GM21723 (cell line): Measurements from ENCODE around the gene AP2A1.

Source experiments
- ATAC-seq: cut with Tn5 transposase; IDR thresholded peaks from one replicate; pipeline ENCODE4 v1.9.1; 2021; ENCODE audit warnings: mild to moderate bottlenecking, moderate library complexity; ENCODE audit not compliant: unreplicated experiment

The AP2A1 gene

DNA sequence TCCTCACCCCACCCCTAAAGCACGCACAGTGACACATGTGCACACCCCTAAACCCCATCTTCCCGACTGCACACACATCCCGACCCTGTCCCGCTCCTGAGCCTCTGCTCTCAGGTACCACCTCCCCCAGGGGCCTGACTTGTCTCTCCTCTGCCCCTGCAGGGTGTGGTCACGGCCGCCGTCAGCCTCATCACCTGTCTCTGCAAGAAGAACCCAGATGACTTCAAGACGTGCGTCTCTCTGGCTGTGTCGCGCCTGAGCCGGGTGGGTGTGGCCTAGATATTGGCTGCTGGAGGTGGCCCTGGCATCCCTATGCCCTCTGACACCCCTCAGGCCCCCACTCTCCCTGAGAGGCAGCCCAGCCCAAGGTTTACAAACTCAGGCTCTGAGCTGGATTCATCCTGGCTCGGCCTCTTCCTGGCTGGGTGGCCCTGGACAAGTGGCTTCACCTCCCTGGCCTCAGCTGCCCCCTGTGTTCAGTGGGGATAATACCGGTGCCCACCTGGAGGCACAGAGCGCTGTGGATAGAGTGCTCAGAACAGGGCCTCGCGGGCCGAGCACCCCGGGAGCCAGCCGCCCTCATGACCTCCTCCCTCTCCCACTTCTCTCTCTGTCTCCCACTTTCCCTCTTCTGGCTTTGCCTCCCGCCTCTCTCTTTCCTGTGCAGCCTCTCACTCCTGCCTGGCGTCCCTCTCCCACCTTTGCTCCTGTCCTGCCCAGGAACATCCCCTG is 26.2 kb downstream of the AP2A1 start:
- ATAC-seq = no peak

- ATAC-seq = no peak
Observed at GRCh38 chr19:49793561-49793840, 26.7 kb downstream of the AP2A1 start.

DNA sequence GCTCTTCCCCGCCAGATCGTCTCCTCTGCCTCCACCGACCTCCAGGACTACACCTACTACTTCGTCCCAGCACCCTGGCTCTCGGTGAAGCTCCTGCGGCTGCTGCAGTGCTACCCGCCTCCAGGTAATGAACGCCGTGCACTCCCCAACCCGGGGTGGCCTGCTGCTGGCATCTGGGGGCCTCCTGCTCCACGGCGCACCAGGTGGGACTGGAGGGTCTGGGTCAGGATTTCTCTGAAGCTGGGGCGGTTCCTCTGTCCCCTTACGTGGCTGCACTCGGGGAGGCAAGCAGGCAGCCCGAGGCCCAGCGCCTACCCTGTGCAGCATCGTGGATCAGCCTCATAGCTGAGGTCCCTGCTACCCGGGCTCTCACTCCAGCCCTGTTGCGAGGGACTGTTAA is 28.8 kb downstream of the AP2A1 start:
- no peak for ATAC-seq

DNA sequence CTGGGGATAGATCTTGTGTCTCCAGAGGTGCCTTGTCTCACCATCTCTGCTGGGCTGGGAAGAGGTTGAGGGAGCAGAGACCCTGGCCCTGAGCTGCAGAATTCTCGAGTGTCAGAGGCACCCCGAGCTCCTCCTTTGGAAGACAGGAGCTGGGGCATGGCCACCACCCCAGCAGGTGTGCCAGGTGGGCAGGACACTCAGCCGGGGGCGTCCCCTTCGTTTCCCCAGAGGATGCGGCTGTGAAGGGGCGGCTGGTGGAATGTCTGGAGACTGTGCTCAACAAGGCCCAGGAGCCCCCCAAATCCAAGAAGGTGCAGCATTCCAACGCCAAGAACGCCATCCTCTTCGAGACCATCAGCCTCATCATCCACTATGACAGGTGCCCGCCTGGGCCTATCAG is 31.8 kb downstream of the AP2A1 start:
- no peak for ATAC-seq

DNA sequence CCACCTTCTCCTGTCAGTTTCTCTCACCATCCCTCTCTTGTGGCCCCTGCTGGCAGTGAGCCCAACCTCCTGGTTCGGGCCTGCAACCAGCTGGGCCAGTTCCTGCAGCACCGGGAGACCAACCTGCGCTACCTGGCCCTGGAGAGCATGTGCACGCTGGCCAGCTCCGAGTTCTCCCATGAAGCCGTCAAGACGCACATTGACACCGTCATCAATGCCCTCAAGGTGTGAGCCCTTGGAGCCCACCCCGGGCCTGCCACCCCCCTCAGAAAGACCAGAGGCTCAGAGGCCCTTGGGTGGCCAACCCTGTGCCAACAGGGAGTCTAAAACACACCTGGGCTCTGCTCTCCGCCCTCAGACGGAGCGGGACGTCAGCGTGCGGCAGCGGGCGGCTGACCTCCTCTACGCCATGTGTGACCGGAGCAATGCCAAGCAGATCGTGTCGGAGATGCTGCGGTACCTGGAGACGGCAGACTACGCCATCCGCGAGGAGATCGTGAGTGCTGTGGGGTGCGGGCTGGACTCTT is 32.5 kb downstream of the AP2A1 start:
- ATAC-seq = no peak

- ATAC-seq = no peak
Observed at GRCh38 chr19:49799798-49800376, 33.1 kb downstream of the AP2A1 start.

DNA sequence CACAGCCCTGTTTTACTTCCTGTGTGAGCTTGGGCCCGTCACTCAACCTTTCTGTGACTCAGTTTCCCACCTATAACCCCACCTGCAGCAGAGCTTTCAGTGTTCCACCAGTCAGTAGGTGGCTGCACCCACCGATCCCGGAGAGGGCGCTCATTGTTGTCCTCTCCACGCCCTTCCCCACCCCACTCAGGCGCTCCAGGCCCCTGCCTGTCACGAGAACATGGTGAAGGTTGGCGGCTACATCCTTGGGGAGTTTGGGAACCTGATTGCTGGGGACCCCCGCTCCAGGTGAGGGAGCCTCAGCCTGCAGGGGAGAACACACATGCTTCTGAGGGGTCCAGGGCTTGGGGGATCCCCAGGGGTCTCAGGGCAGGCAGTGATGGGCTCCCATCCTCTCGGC is 34.0 kb downstream of the AP2A1 start:
- no peak for ATAC-seq

DNA sequence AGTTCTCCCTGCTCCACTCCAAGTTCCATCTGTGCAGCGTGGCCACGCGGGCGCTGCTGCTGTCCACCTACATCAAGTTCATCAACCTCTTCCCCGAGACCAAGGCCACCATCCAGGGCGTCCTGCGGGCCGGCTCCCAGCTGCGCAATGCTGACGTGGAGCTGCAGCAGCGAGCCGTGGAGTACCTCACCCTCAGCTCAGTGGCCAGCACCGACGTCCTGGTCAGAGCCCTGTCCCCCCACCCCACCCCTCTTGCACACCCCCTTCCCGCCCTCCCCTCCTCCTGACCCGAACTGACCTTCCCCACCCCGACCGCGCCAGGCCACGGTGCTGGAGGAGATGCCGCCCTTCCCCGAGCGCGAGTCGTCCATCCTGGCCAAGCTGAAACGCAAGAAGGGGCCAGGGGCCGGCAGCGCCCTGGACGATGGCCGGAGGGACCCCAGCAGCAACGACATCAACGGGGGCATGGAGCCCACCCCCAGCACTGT is 34.6 kb downstream of the AP2A1 start:
- ATAC-seq = no peak

DNA sequence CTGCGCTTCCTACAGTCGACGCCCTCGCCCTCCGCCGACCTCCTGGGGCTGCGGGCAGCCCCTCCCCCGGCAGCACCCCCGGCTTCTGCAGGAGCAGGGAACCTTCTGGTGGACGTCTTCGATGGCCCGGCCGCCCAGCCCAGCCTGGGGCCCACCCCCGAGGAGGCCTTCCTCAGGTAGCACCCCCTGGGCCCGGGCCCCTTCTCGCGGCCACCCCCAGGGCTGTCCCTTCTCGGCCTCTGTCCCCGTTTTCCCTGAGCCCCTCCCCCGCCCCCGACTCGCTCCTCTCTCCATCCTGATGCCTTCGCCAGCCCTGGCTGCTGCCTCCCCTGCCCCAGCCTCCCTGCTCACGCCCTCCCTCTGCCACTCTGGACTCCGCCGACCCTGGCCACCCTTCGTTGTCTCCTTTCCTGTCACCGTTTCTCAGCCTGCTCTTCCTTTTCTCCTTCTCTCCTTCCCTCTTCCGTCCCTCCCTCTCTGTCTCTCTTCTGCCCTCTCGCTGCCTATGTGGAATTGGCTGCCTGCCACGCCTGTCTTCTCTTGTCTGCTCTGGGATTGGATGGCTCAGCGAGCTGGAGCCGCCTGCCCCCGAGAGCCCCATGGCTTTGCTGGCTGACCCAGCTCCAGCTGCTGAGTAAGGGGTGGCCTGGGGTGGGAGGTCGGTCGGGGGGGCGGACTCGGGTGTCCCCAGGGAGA is 35.3 kb downstream of the AP2A1 start:
- no peak for ATAC-seq

DNA sequence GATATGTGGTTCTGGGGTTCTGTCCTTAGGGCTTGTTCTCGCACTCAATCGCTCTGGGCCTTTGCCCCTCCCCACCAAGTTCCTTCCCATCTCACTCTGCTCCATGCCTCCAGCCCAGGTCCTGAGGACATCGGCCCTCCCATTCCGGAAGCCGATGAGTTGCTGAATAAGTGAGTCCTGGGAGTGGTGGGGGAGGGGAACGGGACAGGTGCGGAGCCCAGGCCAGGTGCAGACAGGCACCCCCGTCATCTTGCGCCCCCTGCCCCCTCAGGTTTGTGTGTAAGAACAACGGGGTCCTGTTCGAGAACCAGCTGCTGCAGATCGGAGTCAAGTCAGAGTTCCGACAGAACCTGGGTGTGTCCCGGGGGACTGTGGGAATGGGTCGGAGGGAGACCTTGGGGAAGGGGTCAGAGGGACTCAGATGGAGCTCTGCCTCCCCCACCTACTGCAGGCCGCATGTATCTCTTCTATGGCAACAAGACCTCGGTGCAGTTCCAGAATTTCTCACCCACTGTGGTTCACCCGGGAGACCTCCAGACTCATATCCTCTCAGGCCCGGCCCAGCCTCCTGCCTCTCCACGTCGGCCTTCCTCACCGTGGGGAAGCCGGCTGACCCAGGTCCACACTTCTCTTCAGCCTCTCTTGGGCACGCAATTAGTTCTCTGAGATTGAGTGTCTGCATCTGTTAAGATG is 36.2 kb downstream of the AP2A1 start:
- no peak for ATAC-seq

GRCh38 chr19:49803529-49803856 is 36.7 kb downstream of the AP2A1 start:
- ATAC-seq = no peak

DNA sequence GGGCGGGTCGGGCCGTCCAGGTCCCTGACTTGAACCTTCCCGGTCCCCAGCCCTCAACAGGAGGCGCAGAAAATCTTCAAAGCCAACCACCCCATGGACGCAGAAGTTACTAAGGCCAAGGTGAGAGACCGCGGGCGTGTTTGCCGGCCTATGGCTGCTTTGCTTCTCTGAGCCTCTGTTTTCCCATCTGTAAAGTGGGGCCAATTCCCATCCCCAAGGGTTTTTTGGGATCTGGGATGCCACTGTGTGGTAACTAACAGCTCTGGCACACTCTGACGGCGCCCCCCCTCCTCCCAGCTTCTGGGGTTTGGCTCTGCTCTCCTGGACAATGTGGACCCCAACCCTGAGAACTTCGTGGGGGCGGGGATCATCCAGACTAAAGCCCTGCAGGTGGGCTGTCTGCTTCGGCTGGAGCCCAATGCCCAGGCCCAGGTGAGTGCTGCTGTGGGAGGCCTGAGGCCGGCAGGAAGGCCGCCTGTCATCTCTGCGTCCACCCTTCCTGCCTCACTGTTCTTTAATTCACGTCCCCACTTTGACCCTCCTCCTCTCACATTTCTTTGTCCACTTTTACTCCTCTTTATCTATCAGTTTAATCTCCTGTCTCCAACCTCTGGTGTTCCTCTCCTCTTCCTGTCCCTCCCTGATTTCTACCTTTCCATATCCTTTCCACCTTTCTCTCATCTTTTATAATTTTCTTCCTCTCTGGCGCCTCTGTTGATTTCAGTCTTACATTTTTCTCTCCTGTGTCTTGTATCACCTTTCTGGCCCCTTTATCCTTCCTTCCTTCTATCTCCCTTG is 39.2 kb downstream of the AP2A1 start:
- ATAC-seq = no peak

DNA sequence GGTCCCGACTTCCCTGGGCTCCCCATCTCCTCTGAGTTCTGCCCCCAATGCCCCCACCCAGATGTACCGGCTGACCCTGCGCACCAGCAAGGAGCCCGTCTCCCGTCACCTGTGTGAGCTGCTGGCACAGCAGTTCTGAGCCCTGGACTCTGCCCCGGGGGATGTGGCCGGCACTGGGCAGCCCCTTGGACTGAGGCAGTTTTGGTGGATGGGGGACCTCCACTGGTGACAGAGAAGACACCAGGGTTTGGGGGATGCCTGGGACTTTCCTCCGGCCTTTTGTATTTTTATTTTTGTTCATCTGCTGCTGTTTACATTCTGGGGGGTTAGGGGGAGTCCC is 39.8 kb downstream of the AP2A1 start:
- ATAC-seq = no peak

GRCh38 chr19:49807058-49807903 is 40.5 kb downstream of the AP2A1 start:
- ATAC-seq = no peak

- no peak for ATAC-seq
Observed at GRCh38 chr19:49807904-49808675, 41.3 kb downstream of the AP2A1 start.

- ATAC-seq = no peak
Observed at GRCh38 chr19:49808711-49809159, 41.9 kb downstream of the AP2A1 start.

DNA sequence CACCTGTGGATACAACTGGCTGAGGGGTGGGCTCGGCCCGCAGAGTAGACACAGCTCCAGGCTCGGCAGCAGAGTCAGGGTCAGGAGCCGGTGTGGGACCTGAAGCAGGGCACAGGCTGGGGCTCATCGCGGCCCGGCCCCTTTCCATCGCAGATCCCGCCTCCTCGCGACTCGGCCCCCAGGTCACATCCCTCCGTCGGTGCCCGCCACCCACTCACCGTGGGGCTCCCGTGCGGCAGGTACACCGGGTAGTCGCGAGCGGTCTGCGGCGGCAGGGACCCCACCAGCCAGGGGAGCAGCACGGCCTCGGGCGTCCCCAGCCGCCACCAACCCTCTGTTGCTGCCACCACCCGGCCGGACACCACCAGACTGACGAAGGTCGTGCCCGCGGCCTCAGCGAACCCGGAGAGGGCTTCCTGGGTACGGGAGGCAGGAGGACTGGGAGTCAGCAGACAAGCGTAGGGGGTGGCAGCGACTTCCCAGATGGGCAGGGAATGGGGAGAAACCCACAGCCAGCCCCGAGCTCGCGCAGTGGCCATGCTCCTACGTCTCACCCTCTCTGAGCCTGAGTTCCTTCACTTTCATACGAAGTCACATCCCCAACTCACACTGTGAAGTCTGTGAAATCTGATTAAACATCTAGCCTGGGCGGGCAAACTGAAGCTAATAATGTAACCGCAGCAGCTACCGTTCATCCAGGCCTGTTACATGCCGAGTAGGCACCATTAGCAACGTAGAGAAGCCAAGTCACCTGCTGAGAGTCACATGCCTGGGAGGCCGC is 42.5 kb downstream of the AP2A1 start:
- no peak for ATAC-seq

DNA sequence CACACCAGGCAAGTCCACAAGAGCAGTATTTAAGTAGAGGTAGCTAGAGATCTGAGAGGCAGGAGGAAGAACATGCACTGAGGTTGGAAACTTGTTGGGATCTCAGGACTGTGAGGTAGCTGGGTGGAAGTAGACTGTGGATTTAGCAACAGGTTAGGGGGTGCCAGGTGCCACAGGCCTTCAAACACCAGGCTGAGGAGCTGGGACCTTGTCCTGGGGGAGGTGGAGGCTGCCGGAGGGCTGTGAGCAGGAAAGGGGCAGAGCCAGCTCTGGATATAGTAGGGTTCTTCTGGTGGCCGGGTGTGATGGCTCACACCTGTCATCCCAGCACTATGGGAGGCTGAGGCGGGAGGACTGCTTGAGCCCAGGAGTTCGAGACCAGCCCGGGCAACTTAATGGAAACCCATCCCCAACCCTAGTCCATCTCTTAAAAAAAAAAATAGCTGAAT is 43.2 kb downstream of the AP2A1 start:
- ATAC-seq = no peak
